ENCODE data around the gene SDF2.

The SDF2 gene

DNA sequence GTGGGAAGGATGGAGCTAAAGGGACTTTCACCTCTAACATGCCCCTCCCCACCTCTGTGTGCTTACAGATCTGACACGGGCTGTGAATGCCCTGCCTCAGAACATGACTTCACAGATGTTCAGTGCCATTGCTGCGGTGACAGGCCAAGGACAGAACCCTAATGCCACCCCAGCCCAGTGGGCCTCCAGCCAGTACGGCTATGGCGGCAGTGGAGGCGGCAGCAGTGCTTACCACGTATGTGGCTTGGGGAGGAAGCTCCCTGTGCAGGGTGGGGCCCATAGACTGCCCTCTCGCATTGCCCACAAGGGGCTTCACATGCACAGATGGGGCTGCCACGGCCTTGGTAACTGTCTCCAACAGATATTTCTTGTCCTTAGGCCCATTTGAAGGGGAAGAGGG is 38.6 kb upstream of the SDF2 start:
- TF ChIP-seq, protein P1, sequence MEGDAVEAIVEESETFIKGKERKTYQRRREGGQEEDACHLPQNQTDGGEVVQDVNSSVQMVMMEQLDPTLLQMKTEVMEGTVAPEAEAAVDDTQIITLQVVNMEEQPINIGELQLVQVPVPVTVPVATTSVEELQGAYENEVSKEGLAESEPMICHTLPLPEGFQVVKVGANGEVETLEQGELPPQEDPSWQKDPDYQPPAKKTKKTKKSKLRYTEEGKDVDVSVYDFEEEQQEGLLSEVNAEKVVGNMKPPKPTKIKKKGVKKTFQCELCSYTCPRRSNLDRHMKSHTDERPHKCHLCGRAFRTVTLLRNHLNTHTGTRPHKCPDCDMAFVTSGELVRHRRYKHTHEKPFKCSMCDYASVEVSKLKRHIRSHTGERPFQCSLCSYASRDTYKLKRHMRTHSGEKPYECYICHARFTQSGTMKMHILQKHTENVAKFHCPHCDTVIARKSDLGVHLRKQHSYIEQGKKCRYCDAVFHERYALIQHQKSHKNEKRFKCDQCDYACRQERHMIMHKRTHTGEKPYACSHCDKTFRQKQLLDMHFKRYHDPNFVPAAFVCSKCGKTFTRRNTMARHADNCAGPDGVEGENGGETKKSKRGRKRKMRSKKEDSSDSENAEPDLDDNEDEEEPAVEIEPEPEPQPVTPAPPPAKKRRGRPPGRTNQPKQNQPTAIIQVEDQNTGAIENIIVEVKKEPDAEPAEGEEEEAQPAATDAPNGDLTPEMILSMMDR (IDR thresholded peaks at IDR 0.05; ENCODE audit: low read depth, low read length) = no peak
- H3K4me3 ChIP-seq (replicated peaks in 1 of 2; ENCODE audit: low read depth in 2 of 2, low read length in 2 of 2) = no peak overlapping the region
- DNase-seq (ENCODE audit: low read depth in 2 of 2) = no peak

DNA sequence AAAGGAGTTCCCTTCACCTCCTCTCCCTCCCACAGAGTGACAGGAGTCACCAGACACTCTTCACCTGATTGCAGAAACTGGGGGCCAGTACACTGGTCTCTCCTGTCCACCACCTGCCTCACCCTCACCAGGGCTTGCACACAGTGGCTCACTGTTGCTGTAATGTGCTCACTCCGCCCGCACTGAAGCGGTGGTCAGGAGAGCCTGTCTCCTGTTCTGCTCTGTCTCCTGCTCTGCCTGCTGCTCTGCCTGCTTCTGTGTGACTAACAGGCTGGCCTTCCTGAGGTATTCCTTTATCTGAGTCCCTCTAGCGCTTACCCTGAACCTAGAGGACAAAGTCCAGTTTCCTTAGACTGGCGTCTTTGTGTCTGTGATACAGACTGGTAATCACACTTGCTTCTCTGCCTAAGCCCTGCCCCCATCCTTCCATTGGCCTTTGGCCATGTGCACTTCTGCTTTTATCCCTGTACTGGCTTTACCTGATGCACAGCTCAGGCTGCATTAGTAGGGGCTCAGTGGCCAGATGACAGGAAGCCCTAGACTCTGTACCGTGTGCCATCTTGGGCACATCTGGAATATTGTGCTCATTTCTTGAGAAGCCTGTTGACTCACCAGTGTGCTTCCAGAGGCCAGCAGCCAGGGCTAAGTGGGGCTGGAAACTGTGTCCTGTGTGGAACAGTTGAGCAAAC is 36.7 kb upstream of the SDF2 start:
- H3K4me3 ChIP-seq (replicated peaks in 1 of 2; ENCODE audit: low read depth in 2 of 2, low read length in 2 of 2) = no peak overlapping the region
- TF ChIP-seq, protein P1 (IDR thresholded peaks at IDR 0.05; ENCODE audit: low read depth, low read length) = no peak
- DNase-seq (ENCODE audit: low read depth in 2 of 2) = no peak

DNA sequence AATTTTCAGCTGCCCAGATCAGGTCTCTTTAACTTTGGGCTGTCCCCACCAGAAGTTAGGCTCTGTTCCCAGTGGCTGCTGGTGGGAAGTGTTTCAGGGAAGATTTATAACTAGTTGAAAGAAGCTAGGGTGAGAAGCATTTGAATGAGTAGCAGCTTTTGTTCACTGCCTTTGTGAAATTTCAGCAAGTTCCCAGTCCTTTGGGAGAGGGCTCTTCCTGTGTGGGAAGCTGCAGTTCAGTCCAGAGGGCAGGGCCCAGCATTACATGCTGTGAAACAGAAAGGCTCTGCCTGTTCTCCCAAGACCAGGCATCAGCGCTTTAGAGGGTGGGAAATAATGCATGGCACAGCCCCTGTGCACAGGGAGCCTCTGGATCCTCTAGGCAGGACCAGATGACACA is 32.2 kb upstream of the SDF2 start:
- TF ChIP-seq, protein P1 (IDR thresholded peaks at IDR 0.05; ENCODE audit: low read depth, low read length) = no peak
- no peak for DNase-seq (ENCODE audit: low read depth in 2 of 2)
- no peak overlapping the region for H3K4me3 ChIP-seq (replicated peaks in 1 of 2; ENCODE audit: low read depth in 2 of 2, low read length in 2 of 2)

DNA sequence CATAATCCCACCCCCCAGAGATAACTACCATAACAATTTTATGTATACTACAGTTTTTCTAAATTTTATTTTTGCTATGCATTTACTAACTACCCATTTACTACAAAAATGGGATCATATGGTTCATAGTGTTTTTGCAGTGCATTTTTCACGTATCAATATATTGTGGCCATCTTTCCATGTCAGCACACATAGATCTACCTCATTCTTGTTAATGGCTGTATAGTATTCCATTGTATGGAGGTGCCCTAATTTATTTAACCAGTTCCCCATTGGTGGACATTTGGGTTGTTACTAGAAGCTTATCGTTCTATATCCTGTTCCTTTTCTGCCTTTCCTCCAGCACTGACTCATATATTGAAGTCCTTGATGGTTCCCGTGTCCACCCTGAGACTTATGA is 27.3 kb upstream of the SDF2 start:
- DNase-seq (ENCODE audit: low read depth in 2 of 2) = no peak
- TF ChIP-seq, protein P1 (IDR thresholded peaks at IDR 0.05; ENCODE audit: low read depth, low read length) = no peak
- H3K4me3 ChIP-seq (replicated peaks in 1 of 2; ENCODE audit: low read depth in 2 of 2, low read length in 2 of 2) = no peak overlapping the region

DNA sequence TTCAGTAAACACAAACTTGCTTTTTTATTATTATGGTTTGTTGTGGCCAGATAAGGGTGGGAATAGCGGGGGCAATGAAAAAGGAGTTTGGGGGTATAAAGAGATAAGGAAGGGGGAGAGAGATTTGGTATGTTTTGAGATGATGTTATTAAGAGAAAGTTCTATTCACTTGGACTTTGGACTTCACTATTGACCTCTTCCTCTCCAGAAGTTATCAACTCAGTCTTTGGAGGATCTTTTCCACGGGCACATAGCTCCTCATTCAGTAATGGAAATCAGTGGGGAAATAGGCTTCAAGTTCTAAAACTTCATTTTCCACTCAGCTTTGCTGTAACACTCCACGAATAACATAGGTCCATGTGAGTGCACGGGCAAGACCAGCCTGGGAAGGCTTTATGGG is 26.8 kb upstream of the SDF2 start:
- TF ChIP-seq, protein P1 (IDR thresholded peaks at IDR 0.05; ENCODE audit: low read depth, low read length) = no peak
- no peak for DNase-seq (ENCODE audit: low read depth in 2 of 2)
- no peak overlapping the region for H3K4me3 ChIP-seq (replicated peaks in 1 of 2; ENCODE audit: low read depth in 2 of 2, low read length in 2 of 2)

DNA sequence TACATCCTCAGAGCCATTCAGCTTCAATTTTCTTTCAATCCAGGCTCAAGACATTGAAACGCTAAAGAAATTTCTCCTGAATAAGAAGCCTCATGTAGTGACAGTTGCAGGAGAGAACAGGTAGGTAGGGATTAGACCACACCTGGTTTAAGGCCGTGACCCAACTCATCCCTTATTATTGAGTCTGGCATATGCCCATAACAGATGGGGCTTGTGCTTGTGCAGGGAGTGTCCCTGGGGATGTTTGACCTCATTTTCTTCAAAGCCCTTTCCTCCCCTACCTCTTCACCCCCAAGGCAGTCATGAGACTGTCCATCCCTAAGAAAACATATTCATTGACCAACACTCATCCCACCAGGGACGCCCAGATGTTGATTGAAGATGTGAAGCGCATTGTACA is 24.6 kb upstream of the SDF2 start:
- TF ChIP-seq, protein P1 (IDR thresholded peaks at IDR 0.05; ENCODE audit: low read depth, low read length) = no peak
- no peak for DNase-seq (ENCODE audit: low read depth in 2 of 2)

DNA sequence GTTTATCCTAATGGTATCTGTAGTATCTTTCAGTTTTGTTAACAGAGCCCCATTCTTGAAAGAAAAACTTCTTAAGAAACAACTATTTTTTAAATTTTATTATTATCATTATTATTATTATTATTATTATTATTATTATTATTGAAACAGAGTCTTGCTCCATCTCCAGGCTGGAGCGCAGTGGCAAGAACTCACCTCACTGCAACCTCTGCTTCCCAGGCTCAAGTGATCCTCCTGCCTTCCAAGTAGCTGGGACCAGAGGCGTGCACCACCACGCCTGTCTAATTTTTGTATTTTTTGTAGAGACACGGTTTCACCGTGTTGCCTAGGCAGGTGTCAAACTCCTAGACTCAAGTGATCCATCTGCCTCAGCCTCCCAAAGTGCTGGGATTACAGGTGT is 23.7 kb upstream of the SDF2 start:
- H3K4me3 ChIP-seq (replicated peaks in 1 of 2; ENCODE audit: low read depth in 2 of 2, low read length in 2 of 2) = no peak overlapping the region
- no peak for DNase-seq (ENCODE audit: low read depth in 2 of 2)
- TF ChIP-seq, protein P1 (IDR thresholded peaks at IDR 0.05; ENCODE audit: low read depth, low read length) = no peak

More for the DNA sequence above, 24.6 kb upstream of the SDF2 start:
- no peak overlapping the region for H3K4me3 ChIP-seq (replicated peaks in 1 of 2; ENCODE audit: low read depth in 2 of 2, low read length in 2 of 2)

All from cardiac fibroblast (primary cell).